Skin of body (tissue), 2 donors: ENCODE measurements around the gene PIK3CA. TPM values are rescaled to one million over a fixed set of nuclear protein-coding genes. Genes with fewer than 3 reads are reported as not detected.
"Not testable (repeated sequence)": the region's sequence is repeated elsewhere in the genome, so short reads cannot be mapped to it uniquely, and the experiment has no call there.

Experiments used
- DNase-seq: peaks from one replicate; lab custom pipeline; 2025; lab: John Stamatoyannopoulos, UW
- total RNA-seq: library from RNA; depleted of rRNA; stranded (reverse); fragments of >200 nt; gene quantifications from one replicate; pipeline ENCODE4 v1.2.3, GENCODE V29; 2014

PIK3CA gene
- total RNA-seq, 1 donor from 2014 or later: 35.9 TPM

DNA sequence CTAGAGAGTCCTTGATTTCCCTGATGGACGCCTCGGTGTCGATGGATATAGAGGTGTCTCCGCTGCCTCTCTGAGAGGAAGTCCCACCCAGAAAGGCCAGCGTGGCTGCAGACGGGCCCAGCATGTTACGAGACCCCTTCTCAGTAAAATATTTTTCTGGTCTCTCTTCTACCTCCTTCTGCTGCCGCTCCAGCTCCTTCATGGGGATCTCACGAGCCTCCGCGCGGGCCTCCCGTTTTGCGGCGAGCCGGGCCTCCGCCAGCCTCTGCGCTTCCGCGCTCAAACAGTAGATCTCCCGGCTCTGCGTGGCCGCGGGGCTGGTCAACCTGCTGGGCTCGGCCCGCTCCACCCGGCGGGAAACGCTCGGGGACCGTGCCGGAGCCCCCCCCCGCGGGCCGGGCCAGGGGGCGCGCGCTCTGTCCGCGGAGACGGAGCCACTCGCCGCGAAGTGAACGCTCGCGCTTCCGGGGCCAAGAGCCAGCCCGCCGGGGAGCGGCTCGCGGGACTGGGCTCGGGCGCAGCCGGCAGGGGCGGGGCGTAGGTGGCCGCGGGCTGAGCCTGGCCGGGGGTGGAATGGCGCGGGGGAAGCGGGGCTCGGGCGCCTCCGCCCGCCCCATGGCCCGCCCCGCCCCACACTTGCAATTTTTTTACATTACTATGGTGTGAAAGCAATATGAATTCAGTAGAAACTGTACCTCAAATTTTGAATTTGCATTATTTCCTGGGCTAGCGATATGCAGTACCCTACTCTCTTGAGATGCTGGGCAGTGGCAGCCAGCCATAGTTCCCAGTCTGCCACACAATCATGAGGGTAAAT lies 113.0 kb downstream of the PIK3CA start:
- DNase-seq: no peak

DNA sequence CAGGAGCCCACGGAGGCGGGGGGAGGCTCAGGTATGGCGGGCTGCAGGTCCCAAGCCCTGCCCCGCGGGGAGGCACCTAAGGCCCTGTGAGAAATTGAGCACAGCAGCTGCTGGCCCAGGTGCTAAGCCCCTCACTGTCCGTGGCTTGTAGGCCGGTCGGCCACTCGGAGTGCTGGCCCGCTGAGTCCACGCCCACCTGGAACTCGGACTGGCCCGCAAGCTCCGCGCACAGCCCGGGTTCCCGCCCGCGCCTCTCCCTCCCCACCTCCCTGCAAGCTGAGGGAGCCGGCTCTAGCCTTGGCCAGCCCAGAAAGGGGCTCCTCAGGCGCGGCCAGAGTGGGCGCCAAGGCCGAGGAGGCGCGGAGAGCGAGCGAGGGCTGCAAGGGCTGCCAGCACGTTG lies 115.0 kb downstream of the PIK3CA start:
- no peak for DNase-seq

DNA sequence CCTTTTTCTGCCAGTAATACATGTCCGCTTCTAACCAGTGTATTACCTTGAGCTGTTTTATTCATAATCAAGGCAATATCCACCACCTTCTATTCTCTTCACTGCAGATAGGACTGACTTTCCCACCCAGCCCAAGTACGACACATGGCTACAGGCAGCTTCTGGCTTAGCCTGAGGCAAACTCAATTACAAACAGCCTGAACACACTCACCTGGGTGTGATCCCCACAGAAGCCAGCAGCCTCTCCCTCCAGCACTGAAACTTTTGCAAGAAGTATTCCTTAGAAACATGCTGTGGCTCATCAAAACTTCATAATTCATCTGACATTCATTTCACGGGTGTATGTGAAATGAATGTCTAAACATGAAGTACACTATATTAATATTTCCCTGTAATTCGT lies 116.3 kb downstream of the PIK3CA start:
- DNase-seq: no peak

DNA sequence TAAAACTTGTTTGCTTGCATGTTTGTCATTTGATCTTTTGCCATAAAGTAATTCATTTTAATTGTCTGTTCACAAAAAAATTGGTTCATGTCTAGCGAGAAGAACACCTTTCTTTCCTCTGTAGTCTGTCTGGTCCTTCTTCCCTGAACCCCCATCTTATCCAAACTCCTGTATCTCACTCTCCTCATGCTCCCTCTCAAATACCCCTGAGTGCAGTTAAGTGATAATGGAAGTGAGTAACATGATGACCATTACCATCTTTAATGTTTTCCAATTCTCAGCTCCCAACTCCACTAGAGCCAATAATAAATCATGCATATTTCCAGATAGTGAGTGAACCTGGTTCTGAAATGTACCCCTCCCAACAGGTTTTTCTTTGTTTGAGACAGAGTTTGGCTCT lies 116.9 kb downstream of the PIK3CA start:
- DNase-seq: no peak

DNA sequence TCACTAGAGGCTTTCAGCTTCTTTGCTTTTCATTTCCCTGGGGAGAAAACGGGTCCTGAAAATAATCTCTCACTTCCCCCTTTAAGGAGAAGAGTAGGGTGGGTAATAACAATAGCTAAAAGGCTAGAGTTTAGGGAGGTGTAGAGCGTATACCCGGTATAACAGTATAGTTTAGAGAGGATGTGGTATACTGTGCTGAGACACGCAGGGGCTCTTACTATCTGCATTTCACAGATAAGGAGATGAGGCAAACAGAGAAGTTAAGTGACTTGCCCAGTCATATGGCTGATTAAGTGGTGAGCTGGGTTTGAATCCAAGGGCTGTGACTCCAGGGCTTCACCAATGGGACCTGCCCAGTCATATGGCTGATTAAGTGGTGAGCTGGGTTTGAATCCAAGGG lies 117.7 kb downstream of the PIK3CA start:
- DNase-seq: no peak

DNA sequence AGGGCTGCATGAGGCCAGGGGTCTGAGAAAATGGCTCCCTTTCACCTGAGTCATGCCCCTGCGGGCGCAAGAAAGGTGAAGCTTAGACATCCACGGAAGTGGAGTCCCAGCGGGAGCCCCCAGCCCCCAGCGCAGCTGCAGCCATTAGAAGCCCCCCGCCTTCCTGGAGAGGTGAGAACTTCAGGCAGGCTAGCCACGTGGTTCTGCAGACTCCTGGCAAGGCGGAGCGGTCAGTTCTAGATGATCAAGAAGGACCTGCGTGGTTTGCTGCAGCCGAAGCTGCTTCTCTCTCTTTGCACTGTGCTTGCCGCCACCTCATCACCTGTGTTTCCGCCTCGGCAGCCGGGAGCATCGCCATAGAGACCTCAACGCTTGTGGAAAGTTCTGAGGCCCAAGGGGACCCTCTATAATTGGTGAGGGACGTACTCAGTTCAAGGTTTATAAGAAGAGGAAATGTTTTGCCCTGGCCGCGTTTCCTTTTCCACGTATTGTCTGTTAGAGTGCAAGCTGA lies 118.6 kb downstream of the PIK3CA start:
- peak; percentile 12 for DNase-seq

DNA sequence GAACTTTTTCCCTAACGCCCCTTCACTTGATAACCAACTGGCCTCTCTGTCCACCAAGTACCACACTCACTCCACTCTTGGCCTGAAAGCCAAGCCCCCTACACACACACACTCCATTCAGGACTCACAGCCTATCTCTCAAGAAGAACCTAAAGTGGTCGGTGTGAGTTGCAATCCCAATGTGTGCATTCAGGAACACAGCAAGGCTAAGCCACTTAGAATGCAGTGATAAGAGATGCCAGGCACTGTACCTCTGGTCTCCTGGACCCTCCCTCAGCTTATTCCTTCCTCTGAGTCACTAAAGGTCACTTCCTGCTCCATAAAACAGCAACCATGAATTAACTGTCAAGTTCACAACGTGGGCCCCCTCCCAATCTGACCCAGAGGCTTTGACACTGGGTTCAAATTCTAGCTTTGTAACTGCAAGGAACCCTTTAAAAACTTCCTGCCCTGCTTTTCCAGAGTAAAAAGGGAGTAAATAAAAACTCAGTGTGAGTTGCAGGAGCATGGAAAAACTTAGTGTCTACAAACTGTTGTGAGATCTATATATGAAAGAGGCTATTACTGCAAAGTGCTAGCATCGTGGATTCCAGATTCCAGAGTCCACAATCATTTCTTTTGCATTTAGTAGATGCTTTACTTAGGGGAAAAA lies 120.4 kb downstream of the PIK3CA start:
- DNase-seq: no peak

DNA sequence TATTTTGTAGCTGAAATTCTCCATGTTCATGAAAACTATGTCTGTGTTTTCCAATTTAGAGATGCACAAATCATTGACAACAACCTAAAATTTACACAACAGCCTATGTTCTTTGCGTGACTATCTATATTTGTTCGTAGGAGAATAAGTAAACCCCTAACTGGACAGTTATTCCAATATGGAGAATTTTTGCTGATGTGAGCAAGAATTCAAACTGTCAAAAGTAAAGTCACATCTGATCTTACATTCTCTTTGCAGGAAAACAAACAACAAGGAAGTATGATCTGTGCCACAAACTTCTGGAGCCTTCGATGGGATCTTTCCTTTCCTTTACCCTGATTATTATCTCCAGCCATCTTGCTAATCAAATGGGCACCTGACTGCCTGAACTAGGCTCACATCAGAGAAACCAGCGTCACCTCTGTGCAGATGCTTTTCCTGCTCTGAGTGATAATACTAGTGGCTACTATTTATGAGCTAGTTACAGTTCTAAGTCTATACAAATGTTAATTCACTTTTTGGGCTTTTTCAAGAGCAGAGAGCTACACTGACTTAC lies 121.1 kb downstream of the PIK3CA start:
- DNase-seq: no peak

DNA sequence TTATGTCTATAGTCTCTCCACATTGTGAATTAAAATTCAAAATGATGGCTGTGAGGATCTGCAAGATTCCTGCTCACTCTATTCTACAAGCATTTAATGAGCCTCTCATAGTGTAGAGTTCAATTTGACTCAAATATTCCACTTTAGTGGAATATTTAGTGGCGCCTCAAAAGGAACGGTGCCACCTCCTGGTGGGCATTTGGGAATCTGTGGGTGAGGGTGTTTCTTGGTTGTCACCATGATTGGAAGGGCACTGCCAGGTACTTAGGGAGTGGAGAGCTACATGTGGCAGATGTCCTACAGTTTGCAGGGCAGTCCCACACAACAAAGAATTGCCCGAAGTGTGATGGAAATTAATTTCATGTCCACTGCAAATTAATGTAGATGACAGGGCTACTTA lies 124.2 kb downstream of the PIK3CA start:
- no peak for DNase-seq

DNA sequence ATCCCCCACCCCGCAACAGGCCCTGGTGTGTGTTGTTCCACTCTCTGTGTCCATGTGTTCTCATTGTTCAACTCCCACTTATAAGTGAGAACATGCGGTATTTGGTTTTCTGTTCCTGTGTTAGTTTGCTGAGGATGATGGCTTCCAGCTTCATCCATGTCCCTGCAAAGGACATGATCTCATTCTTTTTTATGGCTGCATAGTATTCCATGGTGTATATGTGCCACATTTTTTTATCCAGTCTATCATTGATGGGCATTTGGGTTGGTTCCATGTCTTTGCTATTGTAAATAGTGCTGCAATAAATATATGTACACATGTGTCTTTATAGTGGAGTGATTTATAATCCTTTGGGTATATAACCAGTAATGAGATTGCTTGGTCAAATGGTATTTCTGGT lies 126.3 kb downstream of the PIK3CA start:
- DNase-seq: not testable (repeated sequence)

DNA sequence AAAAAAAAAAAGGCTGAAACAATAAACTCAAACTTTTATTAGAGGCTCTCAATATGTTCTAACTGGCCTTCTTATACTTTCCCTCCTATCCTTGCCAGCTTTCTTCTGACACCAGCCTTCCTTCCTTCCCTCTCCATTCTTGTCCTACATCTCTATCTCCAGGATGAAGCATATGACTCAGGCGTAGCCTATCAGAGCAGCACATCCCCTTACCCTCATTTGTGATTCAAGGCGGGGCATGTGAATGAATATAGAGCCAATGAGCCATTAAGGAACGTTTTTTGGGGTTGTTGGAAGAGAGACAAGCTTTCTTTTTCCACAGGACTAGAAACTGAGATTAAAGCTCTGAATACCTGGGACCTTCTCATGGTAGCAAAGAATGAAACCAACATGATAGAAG lies 127.8 kb downstream of the PIK3CA start:
- DNase-seq: no peak

DNA sequence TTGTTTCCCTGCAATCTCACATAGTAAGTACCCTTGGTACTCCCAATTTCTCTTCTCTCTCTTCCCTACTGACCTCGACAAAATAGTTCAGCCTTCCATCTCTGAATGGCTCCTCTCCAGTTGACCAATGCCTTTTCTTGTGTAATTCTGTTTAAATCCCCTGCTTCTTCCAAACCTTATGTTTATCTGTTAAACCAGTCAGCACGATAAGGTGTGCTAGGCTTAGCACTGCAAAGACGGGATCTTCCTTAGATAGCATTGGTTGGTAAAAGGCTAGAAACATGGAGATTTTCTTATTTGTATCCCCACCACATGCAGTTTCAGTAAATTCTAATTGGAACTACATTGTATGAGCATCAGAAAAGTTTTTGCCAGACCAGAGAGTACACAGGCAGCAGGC lies 128.6 kb downstream of the PIK3CA start:
- DNase-seq: no peak

DNA sequence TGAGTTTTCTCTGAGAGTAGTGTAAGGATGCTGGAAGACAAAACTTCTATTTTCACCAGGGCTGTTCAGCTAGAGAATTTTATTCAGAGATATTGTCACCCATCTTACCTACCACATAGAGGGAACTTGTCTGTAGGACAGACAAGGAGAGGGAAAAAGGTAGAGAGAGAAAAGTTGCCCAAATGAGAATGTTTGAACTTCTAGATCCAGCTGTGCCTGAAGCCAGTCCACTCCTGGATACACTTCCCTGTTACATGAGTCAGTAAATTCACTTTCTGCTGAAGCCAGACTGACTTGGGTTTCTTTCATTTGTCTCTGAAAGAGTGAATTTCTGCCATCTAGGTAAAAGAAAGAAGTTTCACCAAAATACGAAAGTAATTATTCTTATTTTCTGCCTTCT lies 130.0 kb downstream of the PIK3CA start:
- no peak for DNase-seq

DNA sequence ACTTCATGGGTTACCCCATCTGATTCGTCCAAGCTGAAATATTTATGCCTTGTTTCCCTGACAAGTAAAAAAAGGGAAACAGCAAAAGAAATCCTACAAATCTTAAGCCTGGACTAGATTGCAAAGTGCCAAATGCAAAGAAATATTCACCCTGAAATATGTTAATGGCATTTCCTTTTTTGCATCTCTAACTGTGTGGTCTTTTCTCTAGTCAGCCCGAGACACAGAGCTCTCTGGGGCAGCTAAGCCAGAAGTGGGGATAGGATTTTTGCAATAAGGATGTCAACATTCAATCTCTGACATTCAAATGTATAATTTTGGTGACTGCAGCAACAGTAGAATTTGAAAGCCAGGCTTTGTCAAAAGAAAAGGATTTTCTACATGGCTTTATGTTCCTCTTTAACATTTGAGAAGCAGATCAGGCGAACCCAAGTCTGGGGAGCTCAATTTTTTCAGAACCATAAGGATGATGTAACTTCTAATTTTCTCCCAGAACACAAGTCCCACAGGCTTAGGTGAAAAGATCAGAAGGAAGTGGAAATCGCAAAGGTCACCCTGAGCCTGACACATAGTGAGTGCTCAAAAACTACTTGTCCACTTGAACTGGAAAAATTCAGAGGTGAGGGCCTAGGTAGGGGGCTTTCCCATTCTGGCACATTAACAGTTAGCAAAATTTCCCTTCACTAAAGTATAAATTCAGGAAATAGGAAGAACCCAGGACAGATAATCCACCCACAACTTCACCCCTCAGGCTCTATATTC lies 131.0 kb downstream of the PIK3CA start:
- no peak for DNase-seq

DNA sequence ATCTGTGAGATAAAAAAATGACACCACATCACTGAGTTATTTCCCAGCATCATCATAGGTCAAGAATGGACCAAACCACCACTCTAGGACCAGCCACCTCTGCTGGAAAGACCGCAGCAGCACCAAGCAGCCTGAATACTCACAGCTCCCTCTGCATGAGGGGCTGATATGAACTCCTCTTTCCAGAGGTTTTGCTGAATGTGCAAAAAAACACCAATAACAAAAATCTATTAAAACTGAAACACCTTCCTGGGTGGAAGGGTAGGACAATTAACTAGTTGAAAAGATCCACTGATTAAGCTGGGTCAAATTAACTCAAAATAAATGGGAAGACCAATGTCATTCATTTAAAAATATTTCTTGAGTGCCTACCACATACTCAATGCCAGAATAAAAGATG lies 131.7 kb downstream of the PIK3CA start:
- no peak for DNase-seq

DNA sequence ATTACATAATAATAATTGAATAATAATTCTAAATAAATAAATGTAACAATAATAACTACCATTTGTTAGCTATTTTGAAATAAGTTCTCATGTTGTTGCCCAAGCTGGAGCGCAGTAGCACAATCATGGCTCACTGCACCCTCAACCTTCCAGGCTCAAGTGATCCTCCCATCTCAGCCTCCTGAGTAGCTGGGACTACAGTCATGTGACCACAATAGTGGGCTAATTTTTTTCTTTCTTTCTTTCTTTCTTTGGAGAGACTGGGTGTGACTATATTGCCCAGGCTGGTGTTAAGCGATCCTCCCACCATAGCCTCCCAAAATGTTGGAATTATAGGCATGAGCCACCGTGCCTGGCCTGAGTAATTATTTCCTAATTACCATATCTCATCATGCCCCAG lies 133.7 kb downstream of the PIK3CA start:
- DNase-seq: no peak

DNA sequence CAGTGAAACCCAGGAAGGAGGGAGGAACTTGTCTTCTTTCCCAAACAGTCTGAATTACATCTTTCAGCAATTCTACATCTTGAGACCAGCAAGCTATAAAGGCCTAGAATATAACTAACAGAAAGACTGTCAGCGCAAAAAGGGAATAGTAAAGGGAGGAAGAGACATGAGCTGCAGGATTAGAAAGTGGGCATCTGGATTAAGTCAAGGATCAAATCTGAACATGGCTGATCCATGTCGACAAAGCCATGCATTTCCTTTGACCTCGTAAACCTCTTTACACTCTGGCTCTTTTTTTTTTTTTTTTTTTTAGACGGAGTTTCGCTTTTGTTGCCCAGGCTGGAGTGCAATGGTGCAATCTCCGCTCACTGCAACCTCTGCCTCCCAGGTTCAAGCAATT lies 138.2 kb downstream of the PIK3CA start:
- no peak for DNase-seq

DNA sequence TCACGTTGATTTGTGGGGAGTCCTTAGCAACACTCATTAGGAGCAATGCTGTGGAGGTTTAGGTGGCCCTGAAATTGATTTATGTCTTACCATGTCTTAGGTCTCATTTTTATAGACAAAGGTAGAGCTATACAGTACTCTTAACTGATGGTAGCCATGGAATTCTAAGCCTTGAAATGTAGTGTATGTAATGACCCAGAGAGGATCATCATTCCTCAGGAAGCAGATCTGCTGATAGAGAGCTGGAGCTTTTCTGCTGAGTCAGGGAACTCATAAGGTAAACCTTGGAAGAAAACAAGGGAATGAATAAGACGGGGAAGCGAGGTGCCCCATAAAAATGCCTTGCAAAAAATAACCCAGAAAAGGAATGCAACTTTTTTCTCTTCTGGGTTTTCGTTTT lies 140.7 kb downstream of the PIK3CA start:
- DNase-seq: no peak

DNA sequence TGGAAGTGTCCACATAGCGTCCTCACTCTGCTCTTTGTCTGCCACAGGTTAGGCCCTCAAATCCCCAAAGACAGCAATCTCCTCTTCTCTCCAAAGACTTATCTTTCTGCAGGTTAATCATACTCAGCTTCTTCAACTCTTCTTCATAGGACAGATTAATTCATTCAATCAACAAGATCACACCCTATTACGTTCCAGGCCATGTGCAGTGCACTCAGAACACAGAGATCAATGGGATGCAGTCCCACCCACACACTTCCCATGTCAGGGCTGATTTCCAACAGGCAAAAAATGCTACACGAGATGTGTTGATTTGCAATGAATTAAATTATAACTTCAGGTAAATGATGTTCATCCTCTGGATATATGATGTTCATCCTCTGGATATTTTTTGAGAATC lies 141.1 kb downstream of the PIK3CA start:
- no peak for DNase-seq
